Endothelial cell of umbilical vein (primary cell): ENCODE data around the gene NIN. TPM values are rescaled to one million over a fixed set of nuclear protein-coding genes. Genes with fewer than 3 reads are reported as not detected.

ENCODE experiments used
- BruUV-seq: library from RNA; stranded (reverse); fragments of 400-500 nt; replicated peaks from 2 replicates; lab custom pipeline; 2021; lab: Mats Ljungman, UMichigan
- CTCF ChIA-PET: fragments of 300-600, 350-600 bp; sonication (Branson Sonifier 250); formaldehyde crosslinking; loops from one replicate; lab custom pipeline; 2021; ENCODE audit warnings: antibody characterized with exemption, inconsistent platforms; lab: Charles Lee
- POLR2A ChIA-PET: fragments of 300-600, 350-600 bp; sonication (Branson Sonifier 250); formaldehyde crosslinking; loops from one replicate; lab custom pipeline; 2021; ENCODE audit warnings: antibody characterized with exemption, inconsistent platforms; lab: Charles Lee
- DNase-seq: peaks from one replicate; pipeline ENCODE4 v3.0.0-alpha.2; 2011; ENCODE audit warnings: low read depth, low spot score
- FAIRE-seq: peaks from 2 replicates; lab custom pipeline; 2011; peaks lifted over from hg19 to GRCh38; lab: Jason Lieb, UNC
- H2AFZ ChIP-seq: 2 replicates; pipeline ENCODE4 v1.6.0; 2012; ENCODE audit warnings: low read depth, low read length, control low read depth, inconsistent platforms
- H3K27ac ChIP-seq: 2 replicates; pipeline ENCODE4 v1.5.1; 2011; ENCODE audit warnings: low read depth, mild to moderate bottlenecking, control low read depth, low read length, moderate library complexity; ENCODE audit not compliant: insufficient read depth
- H3K27me3 ChIP-seq, 2 experiments: 2 replicates each; pipeline versions ENCODE4 v1.6.0 to v1.6.1; 2011; ENCODE audit warnings: low read length in 2 of 2, mixed read lengths in 1 of 2; ENCODE audit not compliant: control insufficient read depth in 2 of 2, insufficient read depth in 2 of 2
- H3K36me3 ChIP-seq, 2 experiments: 2 replicates in 1 of 2; 3 replicates in 1 of 2; pipeline ENCODE4 v1.5.1; 2011; ENCODE audit warnings: low read length in 2 of 2, mild to moderate bottlenecking in 1 of 2, moderate library complexity in 1 of 2; ENCODE audit not compliant: control insufficient read depth in 2 of 2, insufficient read depth in 2 of 2; ENCODE audit errors: extremely low read depth in 1 of 2
- H3K4me1 ChIP-seq: 3 replicates; pipeline ENCODE4 v1.5.1; 2011; ENCODE audit warnings: mild to moderate bottlenecking, low read length; ENCODE audit not compliant: control insufficient read depth, insufficient read depth; ENCODE audit errors: extremely low read depth
- H3K4me2 ChIP-seq: 2 replicates; pipeline ENCODE4 v1.6.1; 2011; ENCODE audit warnings: low read length, control low read depth, mixed read lengths; ENCODE audit not compliant: insufficient read depth
- H3K4me3 ChIP-seq, 3 experiments: fragments of 200-600 bp in 1 of 3; sonication (generic), shearing (Covaris generic) in 1 of 3; replicated peaks in 1 of 3; 2 replicates each; pipeline ENCODE4 v1.5.1; 2011 to 2016; ENCODE audit warnings: control low read depth in 3 of 3, low read length in 3 of 3, mild to moderate bottlenecking in 2 of 3, inconsistent platforms in 1 of 3, low read depth in 1 of 3, moderate library complexity in 1 of 3; ENCODE audit not compliant: insufficient read depth in 1 of 3
- H3K79me2 ChIP-seq: 2 replicates; pipeline ENCODE4 v1.6.0; 2012; ENCODE audit warnings: low read length, inconsistent platforms; ENCODE audit not compliant: control insufficient read depth, insufficient read depth
- H3K9ac ChIP-seq: replicated peaks from 2 replicates; pipeline ENCODE3; 2011; ENCODE audit warnings: low read length, control low read depth; ENCODE audit not compliant: insufficient read depth; ENCODE audit errors: extremely low read depth
- H3K9me1 ChIP-seq: replicated peaks from 3 replicates; pipeline ENCODE4 v1.6.0; 2011; ENCODE audit warnings: mild to moderate bottlenecking, low read length; ENCODE audit not compliant: control insufficient read depth, insufficient read depth; ENCODE audit errors: extremely low read depth
- H3K9me3 ChIP-seq: replicated peaks from 2 replicates; pipeline ENCODE4 v1.5.1; 2012; ENCODE audit warnings: low read length, inconsistent platforms; ENCODE audit not compliant: control insufficient read depth, insufficient read depth
- H4K20me1 ChIP-seq: replicated peaks from 2 replicates; pipeline ENCODE3; 2011; ENCODE audit warnings: mild to moderate bottlenecking, low read length; ENCODE audit not compliant: control insufficient read depth, insufficient read depth; ENCODE audit errors: extremely low read depth
- CTCF ChIP-seq, 2 donors: IDR thresholded peaks; 1 replicate in 1 of 2; 2 replicates in 1 of 2; pipeline ENCODE4 v1.5.1; 2011; ENCODE audit warnings: low read length in 2 of 2, mild to moderate bottlenecking in 2 of 2, moderate library complexity in 2 of 2, control low read depth in 1 of 2, inconsistent platforms in 1 of 2, low read depth in 1 of 2; ENCODE audit not compliant: insufficient read depth in 1 of 2; ENCODE audit errors: extremely low read depth in 1 of 2
- EZH2 ChIP-seq: IDR thresholded peaks from 2 replicates; pipeline ENCODE4 v1.6.1; 2012; ENCODE audit warnings: borderline replicate concordance, low read depth, mild to moderate bottlenecking, moderate library complexity, low read length, inconsistent platforms; ENCODE audit not compliant: severe bottlenecking
- FOS ChIP-seq: IDR thresholded peaks from 2 replicates; pipeline ENCODE4 v1.6.1; 2011; ENCODE audit warnings: mild to moderate bottlenecking, low read length, moderate library complexity, borderline replicate concordance; ENCODE audit not compliant: insufficient read depth
- GATA2 ChIP-seq: IDR thresholded peaks from 2 replicates; pipeline ENCODE4 v1.7.0; 2011; ENCODE audit warnings: low read depth, mild to moderate bottlenecking, moderate library complexity, mixed read lengths, low read length; ENCODE audit not compliant: insufficient read length, insufficient read depth
- JUN ChIP-seq: IDR thresholded peaks from 2 replicates; pipeline ENCODE4 v1.6.1; 2011; ENCODE audit warnings: borderline replicate concordance, low read depth; ENCODE audit not compliant: insufficient read length, insufficient read depth
- MAX ChIP-seq: IDR thresholded peaks from 2 replicates; pipeline ENCODE4 v1.6.1; 2011; ENCODE audit not compliant: insufficient read depth, insufficient read length
- MYC ChIP-seq: IDR thresholded peaks from one replicate; pipeline ENCODE4 v1.6.1; 2011; ENCODE audit warnings: mild to moderate bottlenecking, low read depth, low read length
- POLR2A ChIP-seq: IDR thresholded peaks from 2 replicates; pipeline ENCODE4 v1.6.1; 2012; ENCODE audit warnings: low read depth, mild to moderate bottlenecking, control low read depth, low read length
- dilution Hi-C: fragments of 300-500 bp; cut with MboI; formaldehyde crosslinking; loops from one replicate; pipeline ENCODE4 v1.15.0; 2019; ENCODE audit warnings: low sequenced_read_pairs; ENCODE audit not compliant: extremely low pct_ligation_motif_present
- intact Hi-C: fragments of 100-400 bp; cut with micrococcal nuclease; formaldehyde crosslinking; loops from one replicate; pipeline ENCODE4 v1.10.0; 2022
- polyA plus RNA-seq, 4 experiments: library from polyadenylated mRNA; depleted of rRNA in 3 of 4; stranded (reverse) in 3 of 4; unstranded in 1 of 4; fragments of >200 nt; gene quantifications; 2 replicates each; pipeline versions ENCODE4 v1.2.1 to v1.2.3, GENCODE V29; 2011 to 2012; ENCODE audit warnings: missing spikeins in 1 of 4
- total RNA-seq: library from RNA; stranded (reverse); gene quantifications from 2 replicates; pipeline ENCODE4 v1.2.3, GENCODE V29; 2021

Gene NIN
- total and polyA plus RNA-seq, 2 donors (not counting 3 experiments of a cell fraction or from before 2014, with no cell fraction given), result 7.1 to 76.3 TPM

- no peaks in the 10 kb centered on the region for H3K27me3 ChIP-seq
- dilution Hi-C loops, result no loop called here
- DNase-seq (peak; percentile 10), FAIRE-seq (no peak)
- no peaks in the 10 kb centered on the region for H3K79me2 ChIP-seq
- H3K36me3 ChIP-seq, result peaks cover 4 to 8% of the 10 kb centered on the region in 2 experiments
- no peak overlapping the region for H3K4me2 ChIP-seq
- H3K9me1 ChIP-seq, result no peaks in the 10 kb centered on the region
- H3K4me1 ChIP-seq, result peaks cover 22% of the 10 kb centered on the region
- no peaks in the 10 kb centered on the region for H3K9me3 ChIP-seq
- no TSS peak for BruUV-seq
- no peak overlapping the region for H2AFZ ChIP-seq
- TF ChIP-seq MAX (no peak), GATA2 (no peak), JUN (no peak), POLR2A (no peak)
- CTCF ChIA-PET, result interaction anchor here (0.9 to 1.4 kb wide), 4 partner anchors 10 to 115 kb away, joined by 3 to 5 read pairs (median 4); no protein-coding TSS in a partner anchor
- POLR2A ChIA-PET, result no interaction called here
- no peak overlapping the region for H3K9ac ChIP-seq
- no peak overlapping the region for H3K27ac ChIP-seq
- no peak overlapping the region for H3K4me3 ChIP-seq
- H4K20me1 ChIP-seq, result no peaks in the 10 kb centered on the region
- intact Hi-C loops, result no loop called here
Observed at GRCh38 chr14:50744231-50744630, 86.7 kb downstream of the NIN start.

- ChIA-PET POLR2A (no interaction called here), CTCF (interaction anchor here (0.6 to 1.5 kb wide), 2 partner anchors 119 to 803 kb away, joined by 3 to 7 read pairs; no protein-coding TSS in a partner anchor)
- peak; percentile 86 for FAIRE-seq
- no peaks in the 10 kb centered on the region for H3K27me3 ChIP-seq
- H3K4me1 ChIP-seq, result peaks cover 22% of the 10 kb centered on the region
- H4K20me1 ChIP-seq, result no peaks in the 10 kb centered on the region
- H3K27ac ChIP-seq, result peak overlapping the region; percentile 50
- peaks cover 11 to 14% of the 10 kb centered on the region in 2 experiments for H3K36me3 ChIP-seq
- BruUV-seq, result no TSS peak
- H3K9me3 ChIP-seq, result no peaks in the 10 kb centered on the region
- H3K4me3 ChIP-seq, result no peak overlapping the region
- TF ChIP-seq FOS (peak; percentile 56), MYC (no peak), CTCF (IDR thresholded peaks at IDR 0.05; ENCODE audit: extremely low read depth in 1 of 2, insufficient read depth in 1 of 2, low read depth in 1 of 2, low read length in 2 of 2) (no peak), POLR2A (no peak), GATA2 (no peak), MAX (no peak), JUN (no peak), EZH2 (no peak)
- H3K79me2 ChIP-seq, result no peaks in the 10 kb centered on the region
- dilution Hi-C loops, result no loop called here
- intact Hi-C loops, result no loop called here
- H3K9me1 ChIP-seq, result no peaks in the 10 kb centered on the region
- no peak overlapping the region for H3K9ac ChIP-seq
- DNase-seq, result peak; percentile 55
- no peak overlapping the region for H2AFZ ChIP-seq
- peak overlapping the region; percentile 28 for H3K4me2 ChIP-seq
Observed at GRCh38 chr14:50741567-50741966, 89.4 kb downstream of the NIN start.
